ENCODE data around the gene PNPLA8.
"Not testable (repeated sequence)": the region's sequence is repeated elsewhere in the genome, so short reads cannot be mapped to it uniquely, and the experiment has no call there.

PNPLA8 gene, protein sequence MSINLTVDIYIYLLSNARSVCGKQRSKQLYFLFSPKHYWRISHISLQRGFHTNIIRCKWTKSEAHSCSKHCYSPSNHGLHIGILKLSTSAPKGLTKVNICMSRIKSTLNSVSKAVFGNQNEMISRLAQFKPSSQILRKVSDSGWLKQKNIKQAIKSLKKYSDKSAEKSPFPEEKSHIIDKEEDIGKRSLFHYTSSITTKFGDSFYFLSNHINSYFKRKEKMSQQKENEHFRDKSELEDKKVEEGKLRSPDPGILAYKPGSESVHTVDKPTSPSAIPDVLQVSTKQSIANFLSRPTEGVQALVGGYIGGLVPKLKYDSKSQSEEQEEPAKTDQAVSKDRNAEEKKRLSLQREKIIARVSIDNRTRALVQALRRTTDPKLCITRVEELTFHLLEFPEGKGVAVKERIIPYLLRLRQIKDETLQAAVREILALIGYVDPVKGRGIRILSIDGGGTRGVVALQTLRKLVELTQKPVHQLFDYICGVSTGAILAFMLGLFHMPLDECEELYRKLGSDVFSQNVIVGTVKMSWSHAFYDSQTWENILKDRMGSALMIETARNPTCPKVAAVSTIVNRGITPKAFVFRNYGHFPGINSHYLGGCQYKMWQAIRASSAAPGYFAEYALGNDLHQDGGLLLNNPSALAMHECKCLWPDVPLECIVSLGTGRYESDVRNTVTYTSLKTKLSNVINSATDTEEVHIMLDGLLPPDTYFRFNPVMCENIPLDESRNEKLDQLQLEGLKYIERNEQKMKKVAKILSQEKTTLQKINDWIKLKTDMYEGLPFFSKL

DNA sequence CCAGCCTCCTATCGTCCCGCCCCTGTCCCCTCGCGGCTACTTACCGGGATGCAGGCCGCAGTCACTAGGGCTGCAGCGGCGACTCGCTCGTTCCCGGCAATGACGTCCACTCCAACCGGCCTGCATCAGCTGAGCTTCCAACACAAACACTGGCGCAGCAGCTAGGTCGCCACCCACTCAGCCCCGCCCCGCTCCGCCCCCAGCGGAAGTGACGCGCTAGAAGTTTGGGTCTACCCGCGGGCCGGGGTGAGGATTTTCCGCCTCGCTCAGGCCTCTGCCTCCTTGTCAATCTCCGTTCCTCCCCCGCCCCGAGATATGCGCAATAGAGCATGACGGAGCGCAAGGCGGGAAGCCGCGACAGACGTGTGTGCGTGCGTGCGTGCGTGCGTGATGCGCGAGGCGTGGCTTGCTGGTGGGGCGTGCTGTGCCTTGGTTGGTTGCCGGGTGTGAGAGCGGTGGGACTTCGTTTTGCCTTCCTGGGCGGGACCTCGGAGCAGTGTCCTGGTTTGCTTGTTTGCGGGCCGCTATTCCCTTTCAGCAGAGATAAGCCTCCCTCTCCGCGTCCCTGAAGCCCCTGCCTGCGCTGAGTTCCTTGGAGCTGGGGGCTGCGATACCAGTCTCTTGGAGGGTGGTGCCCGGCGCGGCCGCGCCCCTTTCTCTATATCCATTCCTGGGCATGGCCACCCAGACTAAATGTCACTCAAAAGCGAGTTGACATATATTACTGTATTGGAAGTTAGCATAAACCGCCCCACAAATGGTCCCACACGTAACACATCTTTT lies at the start of gene PNPLA8:
Gene PNPLA8, minus strand, starts transcription at position 151 of the 783 bp plus-strand sequence. CDS start 10,644 bp downstream, outside the sequence.
- DNase-seq (ENCODE audit: low read depth) = peak; percentile 99

DNA sequence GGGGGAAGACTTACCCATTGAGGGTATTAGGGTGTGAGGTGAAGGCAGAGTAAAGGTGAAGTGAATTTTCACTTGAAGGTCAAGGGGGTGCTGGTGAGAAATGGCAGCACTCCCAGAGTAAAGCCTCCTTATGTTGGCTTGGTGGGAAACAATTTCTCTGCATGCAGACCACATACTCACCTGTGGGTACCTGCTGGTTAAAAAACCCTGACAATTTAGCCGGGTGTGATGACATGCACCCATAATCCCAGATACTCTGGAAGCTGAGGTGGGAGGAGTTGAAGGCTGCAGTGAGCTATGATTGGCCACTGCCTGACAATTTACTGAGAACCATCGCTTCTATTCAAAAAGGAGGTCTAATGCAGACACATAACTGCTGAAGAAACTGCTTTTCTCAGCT lies 49.2 kb upstream of the PNPLA8 start:
- DNase-seq (ENCODE audit: low read depth) = no peak

DNA sequence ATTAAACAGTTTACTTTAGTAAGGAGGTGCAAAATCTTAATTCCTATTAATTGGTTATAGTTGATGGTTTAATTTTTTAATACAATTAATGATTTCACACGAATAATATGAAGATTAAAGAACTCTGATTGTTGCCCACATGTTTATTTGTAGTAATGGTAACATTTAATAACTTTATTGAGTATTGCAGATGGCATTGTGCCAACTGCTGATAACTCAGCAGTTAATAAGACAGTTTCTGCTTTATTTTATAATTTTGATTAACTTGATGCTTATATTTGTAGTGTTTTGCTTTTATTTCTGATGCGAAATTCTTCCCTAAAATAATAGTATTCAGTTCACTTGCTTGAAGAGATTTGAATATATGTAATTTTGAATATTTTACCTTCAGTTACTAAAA lies 46.5 kb upstream of the PNPLA8 start:
- no peak for DNase-seq (ENCODE audit: low read depth)

DNA sequence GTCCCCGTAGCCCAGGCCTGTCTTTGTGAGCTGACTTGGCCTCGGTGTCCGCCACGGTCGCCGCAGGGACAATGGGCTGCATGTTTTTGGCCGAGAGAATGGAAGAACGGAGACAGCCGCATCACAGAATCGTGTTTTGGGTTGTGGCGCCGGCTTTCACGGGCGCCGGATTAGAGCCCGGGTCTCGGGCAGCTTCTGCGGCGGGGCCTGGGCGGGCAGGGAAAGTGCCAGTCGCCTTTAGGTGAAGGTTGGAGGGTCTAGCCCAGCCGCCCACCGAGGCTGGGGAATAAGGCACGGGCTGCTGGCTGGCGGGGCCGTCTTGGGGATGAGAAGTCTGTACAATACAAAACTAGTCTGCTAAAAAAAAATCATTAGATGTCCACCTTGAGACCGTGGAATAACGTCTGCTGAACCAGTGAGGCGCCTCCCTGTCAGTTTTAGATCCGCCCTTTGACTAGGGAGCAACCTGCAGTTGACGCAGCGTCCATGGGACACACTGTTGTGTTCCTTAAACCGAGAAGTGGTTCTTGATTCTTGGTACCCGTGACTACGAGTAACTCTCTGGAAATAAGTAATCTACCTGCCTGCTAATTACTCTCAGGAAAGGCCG lies 44.3 kb upstream of the PNPLA8 start:
- DNase-seq (ENCODE audit: low read depth) = no peak

DNA sequence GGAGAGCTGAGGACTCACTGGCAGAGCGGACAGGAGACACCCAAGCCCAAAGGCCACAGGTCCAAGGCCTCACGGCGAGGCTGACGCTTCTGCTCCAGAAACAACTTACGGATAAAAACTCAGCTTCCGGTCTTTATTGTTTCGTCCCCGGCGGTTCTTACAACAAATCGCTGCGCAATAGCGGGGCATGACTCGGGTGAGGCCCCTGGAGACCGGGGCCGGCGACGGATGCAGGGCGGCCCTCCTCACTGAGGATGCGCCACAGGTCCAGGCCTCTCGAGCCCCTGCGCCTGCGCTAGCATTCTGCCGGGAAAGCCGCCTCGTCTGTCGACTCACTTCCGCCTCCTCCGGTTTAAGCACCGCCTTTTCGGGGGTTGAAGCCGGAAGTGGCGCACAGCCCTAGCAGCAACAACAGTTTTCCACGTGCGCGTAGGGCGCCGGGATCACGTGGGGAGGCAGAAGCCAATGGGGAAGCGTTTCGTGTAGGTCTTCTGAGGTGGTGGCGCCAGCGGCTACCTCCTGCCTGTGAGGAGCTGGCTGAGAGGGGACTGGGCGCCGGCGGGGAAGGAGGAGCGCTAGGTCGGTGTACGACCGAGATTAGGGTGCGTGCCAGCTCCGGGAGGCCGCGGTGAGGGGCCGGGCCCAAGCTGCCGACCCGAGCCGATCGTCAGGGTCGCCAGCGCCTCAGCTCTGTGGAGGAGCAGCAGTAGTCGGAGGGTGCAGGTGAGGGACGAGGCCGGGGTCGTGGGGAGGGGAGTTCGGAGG lies 43.6 kb upstream of the PNPLA8 start, which contains the start of the genes DNAJB9 and THAP5:
Gene DNAJB9, plus strand, starts transcription at position 494 of the 765 bp plus-strand sequence. CDS start 1,853 bp downstream, outside the sequence.
Gene THAP5, minus strand, starts transcription at position 326 of the 765 bp plus-strand sequence. Its CDS starts 137 bp downstream, at position 189.
- DNase-seq (ENCODE audit: low read depth) = peak; percentile 99

DNA sequence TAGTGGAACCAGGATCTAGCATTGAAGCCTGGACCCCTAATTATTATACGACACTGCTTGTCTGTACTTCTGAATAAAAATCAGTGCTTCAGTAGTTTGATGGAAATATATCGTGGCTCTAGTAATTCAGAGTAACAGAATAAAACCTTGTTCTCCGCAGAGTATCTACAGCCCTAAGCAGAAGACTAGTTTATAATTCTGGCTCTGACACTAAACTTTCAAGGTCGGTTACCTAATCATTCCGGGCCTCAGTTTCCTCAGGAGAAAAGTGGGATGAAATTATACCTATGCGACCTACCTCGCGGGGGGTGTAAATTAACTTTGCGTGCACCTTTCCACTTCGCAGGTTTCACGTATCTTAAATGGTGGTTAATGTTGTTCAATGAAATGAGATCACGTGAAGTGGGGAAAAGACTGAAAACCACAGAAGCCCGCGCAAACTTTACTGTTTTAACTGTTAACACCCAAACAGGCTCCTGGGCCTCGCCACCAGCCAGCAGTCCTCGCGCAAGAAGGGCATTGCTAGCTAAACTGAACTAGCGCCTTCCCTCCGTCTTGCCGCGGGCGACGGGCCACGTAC lies 43.0 kb upstream of the PNPLA8 start:
- DNase-seq (ENCODE audit: low read depth) = no peak

DNA sequence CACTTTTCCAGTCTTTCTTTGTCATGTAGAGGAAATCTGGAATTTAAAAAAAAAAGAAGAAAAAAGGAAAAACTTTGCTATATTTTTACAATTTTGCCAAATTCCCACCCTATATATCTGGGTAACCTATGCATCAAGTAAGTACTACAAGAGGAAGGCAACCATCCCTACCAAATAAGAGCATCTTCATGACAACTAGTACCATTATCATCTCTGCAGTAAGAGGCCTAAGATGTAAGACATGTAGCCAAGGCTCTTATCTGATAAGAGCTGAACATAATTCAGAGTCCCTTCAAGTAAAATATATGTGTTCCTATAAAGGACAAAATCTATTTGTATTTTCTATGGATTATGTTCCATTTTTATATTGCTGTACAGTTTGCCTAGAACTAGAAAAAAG lies 40.1 kb upstream of the PNPLA8 start:
- no peak for DNase-seq (ENCODE audit: low read depth)

DNA sequence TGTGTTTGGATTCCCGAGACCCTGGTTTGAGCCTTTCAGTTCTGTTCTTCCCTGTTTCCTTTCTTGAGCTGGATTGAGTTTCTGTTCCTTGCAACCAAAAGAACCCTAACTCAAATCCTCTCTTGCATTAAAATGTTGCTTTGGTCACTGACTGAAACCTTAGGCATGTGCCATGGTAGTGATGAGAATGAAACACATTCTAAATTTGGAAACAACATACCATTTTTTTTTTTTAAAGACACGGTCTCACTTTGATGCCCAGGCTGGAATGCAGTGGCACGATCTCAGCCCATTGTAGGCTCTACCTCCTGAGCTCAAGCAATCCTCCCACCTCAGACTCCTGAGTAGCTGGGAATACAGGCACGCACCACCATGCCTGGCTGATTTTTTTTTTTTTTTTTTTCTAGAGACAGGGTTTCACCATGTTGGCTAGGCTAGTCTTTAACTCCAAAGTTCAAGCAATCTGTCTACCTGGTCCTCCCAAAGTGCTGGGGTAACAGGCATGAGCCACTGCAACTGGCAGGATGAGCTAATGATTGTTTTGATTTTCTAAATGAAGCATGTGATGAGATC lies 35.2 kb upstream of the PNPLA8 start:
- DNase-seq (ENCODE audit: low read depth) = peak; percentile 5

DNA sequence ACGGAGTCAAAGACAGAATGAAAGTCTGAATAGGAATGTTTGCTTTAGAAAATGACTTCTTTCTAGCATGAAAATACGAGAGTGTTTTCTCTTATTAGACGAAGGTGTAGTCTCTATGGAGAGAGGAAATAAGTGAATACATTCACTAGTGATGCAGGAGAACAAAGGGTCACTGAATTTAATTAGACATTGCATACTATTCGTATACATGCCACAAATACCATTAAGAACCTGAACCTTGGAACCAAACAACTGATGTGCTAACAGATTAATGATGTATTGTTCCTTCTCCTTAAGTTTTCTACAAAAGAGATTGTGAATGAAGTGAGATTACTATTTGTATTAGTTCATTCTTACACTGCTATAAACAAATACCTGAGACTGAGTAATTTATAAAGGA lies 33.3 kb upstream of the PNPLA8 start:
- DNase-seq (ENCODE audit: low read depth) = no peak

DNA sequence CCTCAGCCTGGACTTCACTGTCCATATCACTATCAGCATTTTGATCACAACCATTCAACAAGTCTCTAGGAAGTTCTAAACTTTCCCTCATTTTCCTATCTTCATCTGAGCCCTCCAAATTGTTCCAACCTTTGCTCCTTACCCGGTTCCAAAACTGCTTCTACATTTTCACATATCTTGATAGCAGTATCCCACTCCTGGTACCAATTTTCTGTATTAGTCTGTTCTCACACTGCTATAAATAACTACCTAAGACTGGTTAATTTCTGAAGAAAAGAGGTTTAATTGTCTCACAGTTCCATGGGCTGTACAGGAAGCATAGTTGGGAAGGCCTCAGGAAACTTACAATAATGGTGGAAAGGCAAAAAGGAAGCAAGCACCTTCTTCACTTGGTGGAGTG lies 31.7 kb upstream of the PNPLA8 start:
- DNase-seq (ENCODE audit: low read depth) = no peak

DNA sequence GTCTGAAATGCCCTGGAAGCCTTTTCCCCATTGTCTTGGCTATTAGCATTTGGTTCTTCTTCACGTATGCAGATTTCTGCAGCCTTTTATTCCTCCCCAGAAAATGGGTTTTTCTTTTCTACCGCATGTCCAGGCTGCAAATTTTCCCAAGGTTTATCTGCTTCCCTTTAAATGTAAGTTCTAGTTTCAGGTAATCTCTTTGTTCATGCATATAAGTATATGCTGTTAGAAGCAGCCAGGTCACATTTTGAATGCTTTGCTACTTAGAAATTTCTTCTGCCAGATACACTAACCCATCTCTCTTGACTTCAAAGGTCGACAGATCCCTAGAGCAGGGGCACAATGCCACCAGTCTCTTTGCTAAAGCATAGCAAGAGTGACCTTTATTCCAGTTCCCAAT lies 31.3 kb upstream of the PNPLA8 start:
- DNase-seq (ENCODE audit: low read depth) = no peak

DNA sequence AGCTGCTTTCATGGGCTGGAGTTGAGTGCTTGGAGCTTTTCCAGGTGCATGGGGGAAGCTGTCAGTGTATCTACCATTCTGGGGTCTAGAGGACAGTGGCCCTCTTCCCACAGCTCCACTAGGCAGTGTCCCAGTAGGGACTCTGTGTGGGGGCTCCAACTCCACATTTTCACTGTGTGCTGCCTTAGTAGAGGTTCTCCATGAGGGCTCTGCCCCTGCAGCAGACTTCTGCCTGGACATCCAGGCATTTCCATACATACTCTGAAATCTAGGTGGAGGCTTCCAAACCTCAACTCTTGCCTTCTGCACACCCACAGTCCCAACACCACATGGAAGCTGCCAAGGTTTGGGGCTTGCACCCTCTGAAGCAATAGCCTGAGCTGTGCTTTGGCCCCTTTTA lies 30.7 kb upstream of the PNPLA8 start:
- not testable (repeated sequence) for DNase-seq (ENCODE audit: low read depth)

DNA sequence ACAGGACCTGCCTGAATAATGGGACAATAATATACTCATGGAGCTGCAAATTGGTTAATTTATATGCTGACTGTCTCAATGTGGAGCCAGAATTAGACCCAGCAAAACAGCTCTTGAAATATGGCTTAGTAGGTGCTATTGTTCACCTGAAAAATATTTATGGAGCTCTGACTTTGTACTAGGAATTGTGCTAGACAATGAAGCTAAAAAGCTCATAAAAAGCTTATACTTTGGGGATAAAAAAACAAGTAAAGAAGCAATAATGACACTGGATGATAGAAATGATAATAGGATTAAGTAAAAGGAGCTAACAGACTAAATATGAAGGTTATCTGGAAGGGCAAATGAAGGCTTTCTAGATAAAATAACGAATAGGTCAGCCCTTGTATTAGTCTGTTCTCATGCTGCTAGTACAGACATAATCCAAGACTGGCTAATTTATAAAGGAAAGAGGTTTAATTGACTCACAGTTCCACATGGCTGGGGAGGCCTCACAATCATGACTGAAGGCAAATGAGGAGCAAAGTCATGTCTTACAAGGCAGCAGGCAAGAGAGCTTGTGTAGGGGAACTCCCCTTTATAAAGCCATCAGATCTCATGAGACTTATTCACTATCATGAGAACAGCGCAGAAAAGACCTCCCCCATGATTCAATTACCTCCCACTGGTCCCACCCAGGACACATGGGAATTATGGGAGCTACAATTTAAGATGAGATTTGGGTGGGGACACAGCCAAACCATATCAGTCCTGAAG lies 22.4 kb upstream of the PNPLA8 start:
- not testable (repeated sequence) for DNase-seq (ENCODE audit: low read depth)

DNA sequence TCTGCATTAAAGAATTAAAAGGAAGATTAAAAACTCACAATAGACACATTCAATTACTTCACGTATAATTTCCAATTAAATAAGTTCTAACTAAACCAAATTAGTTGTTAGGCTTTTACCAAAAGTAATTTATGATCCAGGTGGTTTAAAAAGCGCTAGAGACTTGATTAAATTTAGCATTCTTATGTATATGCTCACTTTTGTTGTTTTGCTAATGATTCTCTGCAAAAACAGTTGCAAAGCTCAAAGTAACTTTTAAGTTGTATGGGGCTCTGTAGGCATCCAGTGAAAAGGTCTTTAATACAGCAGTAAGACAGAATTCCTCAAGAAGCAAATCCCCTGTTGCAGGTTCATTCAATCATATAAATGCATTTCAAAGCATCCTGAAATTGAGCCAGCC lies 15.5 kb upstream of the PNPLA8 start:
- no peak for DNase-seq (ENCODE audit: low read depth)

DNA sequence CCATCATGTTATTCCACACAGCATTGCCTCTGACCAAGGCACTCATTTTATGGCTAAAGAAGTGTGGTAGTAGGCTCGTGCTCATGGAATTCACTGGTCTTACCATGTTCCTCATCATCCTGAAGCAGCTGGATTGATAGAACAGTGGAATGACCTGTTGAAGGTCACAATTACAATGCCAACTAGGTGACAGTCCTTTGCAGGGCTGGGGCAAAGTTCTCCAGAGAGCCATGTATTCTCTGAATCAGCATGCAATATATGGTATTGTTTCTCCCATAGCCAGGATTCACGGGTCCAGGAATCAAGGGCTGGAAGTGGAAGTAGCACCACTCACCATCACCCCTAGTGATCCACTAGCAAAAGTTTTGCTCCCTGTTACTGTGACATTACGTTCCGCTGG lies 12.8 kb upstream of the PNPLA8 start:
- not testable (repeated sequence) for DNase-seq (ENCODE audit: low read depth)

DNA sequence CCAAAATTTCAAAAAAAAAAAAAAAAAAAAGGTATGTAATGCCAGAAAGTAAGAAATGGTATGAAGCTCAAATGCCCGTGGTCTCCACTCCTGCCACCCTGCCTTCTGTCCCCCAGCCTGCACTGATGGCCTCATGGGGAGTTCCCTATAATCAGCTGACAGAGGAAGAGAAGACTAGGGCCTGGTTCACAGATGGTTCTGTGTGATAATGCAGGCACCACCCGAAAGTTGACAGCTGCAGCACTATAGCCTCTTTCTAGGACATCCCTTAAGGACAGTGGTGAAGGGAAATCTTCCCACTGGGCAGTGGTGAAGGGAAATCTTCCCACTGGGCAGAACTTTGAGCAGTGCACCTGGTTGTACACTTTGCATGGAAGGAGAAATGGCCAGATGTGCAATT lies 12.3 kb upstream of the PNPLA8 start:
- DNase-seq (ENCODE audit: low read depth) = not testable (repeated sequence)

DNA sequence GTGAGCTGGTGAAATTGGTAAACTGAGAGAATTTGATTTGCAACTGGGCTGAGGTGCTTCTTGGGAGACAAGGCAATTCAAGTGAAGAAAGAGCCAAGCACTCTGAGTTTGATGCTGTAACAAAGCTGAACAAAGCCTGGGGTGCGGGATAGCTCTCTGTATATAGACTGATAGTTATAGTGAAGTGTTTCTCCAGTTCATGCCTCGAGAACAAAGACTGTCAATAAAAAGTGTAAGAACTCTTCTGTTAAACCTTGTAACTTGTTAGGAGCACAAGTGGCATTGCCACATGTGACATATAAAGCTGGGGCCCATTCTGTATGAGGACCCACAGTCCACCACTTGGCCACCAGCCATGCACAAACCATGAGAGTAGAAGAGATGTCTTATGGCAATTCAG lies 11.3 kb upstream of the PNPLA8 start:
- no peak for DNase-seq (ENCODE audit: low read depth)

DNA sequence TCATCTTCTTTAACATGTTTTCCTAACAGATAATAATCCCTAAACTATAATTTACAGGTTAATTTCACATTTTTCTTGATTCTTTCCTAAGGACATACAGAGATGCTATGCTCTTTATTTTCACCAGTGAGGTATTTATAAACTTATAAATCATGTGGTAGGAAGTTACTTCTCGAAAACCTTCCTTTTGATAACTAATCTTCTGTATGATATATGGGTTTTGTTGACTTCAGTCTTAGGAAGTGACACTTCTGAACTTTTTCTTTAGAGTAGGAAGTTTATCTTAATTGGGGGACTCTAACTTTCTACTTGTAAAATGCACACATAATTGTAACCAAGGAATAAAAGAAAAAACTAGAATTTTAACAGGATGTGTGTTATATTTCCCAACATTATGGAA lies 9.8 kb upstream of the PNPLA8 start:
- DNase-seq (ENCODE audit: low read depth) = no peak

DNA sequence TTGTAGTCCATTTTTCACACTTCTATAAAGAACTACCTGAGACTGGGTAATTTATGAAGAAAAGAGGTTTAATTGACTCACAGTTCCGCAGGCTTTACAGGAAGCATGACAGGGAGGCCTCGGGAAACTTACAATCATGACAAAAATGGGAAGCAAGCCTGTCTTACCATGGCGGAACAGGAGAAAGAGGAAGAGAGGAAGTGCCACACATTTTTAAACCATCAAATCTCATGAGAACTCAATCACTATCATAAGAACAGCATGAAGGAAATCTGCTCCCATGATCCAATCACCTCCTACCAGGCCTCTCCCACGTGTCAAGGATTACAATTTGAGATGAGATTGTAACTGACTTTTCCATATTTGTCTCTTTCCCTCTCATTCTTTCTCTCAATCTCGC lies 9.3 kb upstream of the PNPLA8 start:
- DNase-seq (ENCODE audit: low read depth) = no peak

DNA sequence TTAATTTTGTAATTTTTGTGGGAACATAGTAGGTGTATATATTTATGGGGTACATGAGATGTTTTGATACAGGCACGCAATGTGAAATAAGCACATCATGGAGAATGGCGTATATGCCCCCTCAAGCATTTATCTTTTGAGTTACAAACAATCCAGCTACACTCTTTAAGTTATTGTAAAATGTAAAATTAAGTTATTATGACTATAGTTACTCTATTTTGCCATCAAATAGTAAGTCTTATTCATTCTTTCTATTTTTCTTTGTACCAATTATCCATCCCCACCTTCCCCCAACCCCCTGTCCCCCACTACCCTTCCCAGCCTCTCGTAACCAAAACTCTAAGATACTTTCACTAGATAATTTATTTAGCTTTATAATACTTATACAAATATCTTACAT lies 7.8 kb upstream of the PNPLA8 start:
- no peak for DNase-seq (ENCODE audit: low read depth)
